GM12891 (cell line): Measurements from ENCODE around the gene TPH1.

Experiments
- POLR2A ChIP-seq: IDR thresholded peaks from 2 replicates; pipeline ENCODE4 v1.6.1; 2011; ENCODE audit warnings: low read depth, low read length, control low read depth
- POLR2AphosphoS5 ChIP-seq: IDR thresholded peaks from 2 replicates; pipeline ENCODE4 v1.6.1; 2011; ENCODE audit warnings: low read depth, low read length, control low read depth

- TF ChIP-seq POLR2A (no peak), POLR2AphosphoS5 (no peak)
Measured at GRCh38 chr11:18064450-18065054, 18.5 kb upstream of the TPH1 start.
